B cell (primary cell): ENCODE measurements around the gene CDH1.

Experiments
- EZH2 ChIP-seq: IDR thresholded peaks from 2 replicates; pipeline ENCODE4 v1.6.1; 2012; ENCODE audit warnings: borderline replicate concordance, low read depth, mild to moderate bottlenecking, moderate library complexity, low read length; ENCODE audit not compliant: insufficient read depth, poor library complexity, severe bottlenecking
- TF ChIP-seq, protein P1 (sequence below): fragments of 200-600 bp; IDR thresholded peaks from one replicate; pipeline ENCODE4 v1.8.0; 2022; ENCODE audit warnings: antibody characterized with exemption, mild to moderate bottlenecking

- TF ChIP-seq, protein P1, sequence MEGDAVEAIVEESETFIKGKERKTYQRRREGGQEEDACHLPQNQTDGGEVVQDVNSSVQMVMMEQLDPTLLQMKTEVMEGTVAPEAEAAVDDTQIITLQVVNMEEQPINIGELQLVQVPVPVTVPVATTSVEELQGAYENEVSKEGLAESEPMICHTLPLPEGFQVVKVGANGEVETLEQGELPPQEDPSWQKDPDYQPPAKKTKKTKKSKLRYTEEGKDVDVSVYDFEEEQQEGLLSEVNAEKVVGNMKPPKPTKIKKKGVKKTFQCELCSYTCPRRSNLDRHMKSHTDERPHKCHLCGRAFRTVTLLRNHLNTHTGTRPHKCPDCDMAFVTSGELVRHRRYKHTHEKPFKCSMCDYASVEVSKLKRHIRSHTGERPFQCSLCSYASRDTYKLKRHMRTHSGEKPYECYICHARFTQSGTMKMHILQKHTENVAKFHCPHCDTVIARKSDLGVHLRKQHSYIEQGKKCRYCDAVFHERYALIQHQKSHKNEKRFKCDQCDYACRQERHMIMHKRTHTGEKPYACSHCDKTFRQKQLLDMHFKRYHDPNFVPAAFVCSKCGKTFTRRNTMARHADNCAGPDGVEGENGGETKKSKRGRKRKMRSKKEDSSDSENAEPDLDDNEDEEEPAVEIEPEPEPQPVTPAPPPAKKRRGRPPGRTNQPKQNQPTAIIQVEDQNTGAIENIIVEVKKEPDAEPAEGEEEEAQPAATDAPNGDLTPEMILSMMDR = no peak
- TF ChIP-seq EZH2 = no peak
Measured at GRCh38 chr16:68737730-68738629, 888 bp downstream of the CDH1 start.
